MG63 (cell line): ENCODE data around the gene DLGAP1. TPM values are rescaled to one million over a fixed set of nuclear protein-coding genes. Genes with fewer than 3 reads are reported as not detected.

Experiments used
- DNase-seq: peaks from one replicate; pipeline ENCODE4 v3.0.0-alpha.2; 2020
- H3K27me3 ChIP-seq: fragments of 250-450 bp; sonication (Bioruptor Pico); 2 replicates; pipeline ENCODE4 v1.5.1; 2020; ENCODE audit warnings: mild to moderate bottlenecking, moderate library complexity
- H3K36me3 ChIP-seq: fragments of 250-450 bp; sonication (Bioruptor Pico); 2 replicates; pipeline ENCODE4 v1.5.1; 2020; ENCODE audit warnings: mild to moderate bottlenecking, moderate library complexity
- H3K4me3 ChIP-seq: fragments of 250-450 bp; sonication (Bioruptor Pico); 2 replicates; pipeline ENCODE4 v1.5.1; 2020; ENCODE audit warnings: mild to moderate bottlenecking, moderate library complexity
- H3K9me3 ChIP-seq: fragments of 250-450 bp; sonication (Bioruptor Pico); 2 replicates; pipeline ENCODE4 v1.5.1; 2020; ENCODE audit warnings: mild to moderate bottlenecking, moderate library complexity
- total RNA-seq: library from RNA; depleted of rRNA; stranded (reverse); fragments of >200 nt; shearing (Covaris generic); gene quantifications from 2 replicates; pipeline ENCODE4 v1.2.3, GENCODE V29; 2014; ENCODE audit warnings: low replicate concordance

Gene DLGAP1
- total RNA-seq, 1 experiment from 2014 or later = 3.4 TPM

GRCh38 chr18:3460823-3461398, 994.2 kb downstream of the DLGAP1 start:
- Histone ChIP-seq H3K4me3 (no peak overlapping the region), H3K27me3 (no peaks in the 10 kb centered on the region), H3K36me3 (peaks cover 60% of the 10 kb centered on the region), H3K9me3 (peaks cover 24% of the 10 kb centered on the region)
- no peak for DNase-seq

- Histone ChIP-seq H3K9me3 (peaks cover 24% of the 10 kb centered on the region), H3K4me3 (no peak overlapping the region), H3K36me3 (peaks cover 62% of the 10 kb centered on the region), H3K27me3 (no peaks in the 10 kb centered on the region)
- no peak for DNase-seq
Measured at GRCh38 chr18:3458952-3459853, 995.9 kb downstream of the DLGAP1 start.

- DNase-seq = no peak
- no peak overlapping the region for H3K4me3 ChIP-seq
- H3K27me3 ChIP-seq = no peaks in the 10 kb centered on the region
- H3K36me3 ChIP-seq = peaks cover 62% of the 10 kb centered on the region
- peaks cover 24% of the 10 kb centered on the region for H3K9me3 ChIP-seq
Measured at GRCh38 chr18:3458378-3458777, 996.7 kb downstream of the DLGAP1 start.

GRCh38 chr18:3457261-3457724, 997.8 kb downstream of the DLGAP1 start:
- no peak for DNase-seq
- Histone ChIP-seq H3K27me3 (no peaks in the 10 kb centered on the region), H3K4me3 (no peak overlapping the region), H3K9me3 (peaks cover 24% of the 10 kb centered on the region), H3K36me3 (peaks cover 64% of the 10 kb centered on the region)

GRCh38 chr18:3456686-3457069, 998.4 kb downstream of the DLGAP1 start:
- H3K9me3 ChIP-seq = peaks cover 24% of the 10 kb centered on the region
- no peak overlapping the region for H3K4me3 ChIP-seq
- no peak for DNase-seq
- peaks cover 60% of the 10 kb centered on the region for H3K36me3 ChIP-seq
- H3K27me3 ChIP-seq = no peaks in the 10 kb centered on the region

- H3K36me3 ChIP-seq = peaks cover 54% of the 10 kb centered on the region
- no peaks in the 10 kb centered on the region for H3K27me3 ChIP-seq
- H3K4me3 ChIP-seq = 0 out of 2 replicates have a peak overlapping the region, but pooled peaks have one; percentile 2
- H3K9me3 ChIP-seq = peaks cover 20% of the 10 kb centered on the region
- DNase-seq = no peak
Measured at GRCh38 chr18:3455907-3456685, 999.0 kb downstream of the DLGAP1 start.

- Histone ChIP-seq H3K9me3 (peaks cover 12% of the 10 kb centered on the region), H3K4me3 (peak overlapping the region; percentile 71), H3K27me3 (no peaks in the 10 kb centered on the region), H3K36me3 (peaks cover 46% of the 10 kb centered on the region)
- DNase-seq = no peak
Measured at GRCh38 chr18:3455090-3455635, 999.9 kb downstream of the DLGAP1 start.

- Histone ChIP-seq H3K36me3 (peaks cover 41% of the 10 kb centered on the region), H3K4me3 (peak overlapping the region; percentile 71), H3K9me3 (peaks cover 8% of the 10 kb centered on the region), H3K27me3 (no peaks in the 10 kb centered on the region)
- DNase-seq = peak; percentile 21
Measured at GRCh38 chr18:3454365-3455089, 1000.6 kb downstream of the DLGAP1 start.

GRCh38 chr18:3453540-3454364, 1001.4 kb downstream of the DLGAP1 start:
- peak overlapping the region; percentile 71 for H3K4me3 ChIP-seq
- H3K27me3 ChIP-seq = no peaks in the 10 kb centered on the region
- H3K36me3 ChIP-seq = peaks cover 34% of the 10 kb centered on the region
- peaks cover 4% of the 10 kb centered on the region for H3K9me3 ChIP-seq
- DNase-seq = peak; percentile 75

GRCh38 chr18:3452750-3453539, 1002.2 kb downstream of the DLGAP1 start:
- H3K4me3 ChIP-seq = peak overlapping the region; percentile 71
- H3K36me3 ChIP-seq = peaks cover 26% of the 10 kb centered on the region
- peak; percentile 6 for DNase-seq
- H3K9me3 ChIP-seq = no peaks in the 10 kb centered on the region
- H3K27me3 ChIP-seq = no peaks in the 10 kb centered on the region

GRCh38 chr18:3451989-3452749, 1002.9 kb downstream of the DLGAP1 start:
- peak; percentile 36 for DNase-seq
- H3K27me3 ChIP-seq = no peaks in the 10 kb centered on the region

GRCh38 chr18:3451183-3451988, 1003.7 kb downstream of the DLGAP1 start:
- H3K4me3 ChIP-seq = peak overlapping the region; percentile 71
- no peaks in the 10 kb centered on the region for H3K9me3 ChIP-seq
- peaks cover 10% of the 10 kb centered on the region for H3K36me3 ChIP-seq
- no peaks in the 10 kb centered on the region for H3K27me3 ChIP-seq
- peak; percentile 90 for DNase-seq

More at GRCh38 chr18:3451989-3452749, 1002.9 kb downstream of the DLGAP1 start:
- H3K36me3 ChIP-seq = peaks cover 18% of the 10 kb centered on the region
- H3K4me3 ChIP-seq = peak overlapping the region; percentile 71
- no peaks in the 10 kb centered on the region for H3K9me3 ChIP-seq

- peak overlapping the region; percentile 71 for H3K4me3 ChIP-seq
- peaks cover 4% of the 10 kb centered on the region; the same call in 1 of the 2 replicates for H3K36me3 ChIP-seq
- DNase-seq = no peak
- no peaks in the 10 kb centered on the region for H3K9me3 ChIP-seq
- H3K27me3 ChIP-seq = no peaks in the 10 kb centered on the region
Measured at GRCh38 chr18:3450799-3451182, 1004.3 kb downstream of the DLGAP1 start.
